Neural progenitor cell (in vitro differentiated cells): ENCODE results near the gene HMGN3. TPM values are rescaled to one million over a fixed set of nuclear protein-coding genes. Genes with fewer than 3 reads are reported as not detected.

Experiments
- DNase-seq: peaks from one replicate; pipeline ENCODE4 v3.0.0-alpha.2; 2016; ENCODE audit warnings: low spot score
- H2AFZ ChIP-seq: fragments of 200-600 bp; sonication (generic); replicated peaks from 2 replicates; pipeline ENCODE4 v1.6.1; 2016; ENCODE audit warnings: antibody characterized with exemption
- H3F3A ChIP-seq: fragments of 200-600 bp; sonication (generic); 2 replicates; pipeline ENCODE4 v1.6.1; 2016; ENCODE audit warnings: antibody characterized with exemption, low read depth
- H3K27ac ChIP-seq: fragments of 200-600 bp; sonication (generic); 2 replicates; pipeline ENCODE4 v1.5.1; 2016; ENCODE audit warnings: mild to moderate bottlenecking
- H3K27me3 ChIP-seq: fragments of 200-600 bp; sonication (generic); 2 replicates; pipeline ENCODE4 v1.6.1; 2016; ENCODE audit warnings: mild to moderate bottlenecking, moderate library complexity
- H3K36me3 ChIP-seq: fragments of 200-600 bp; sonication (generic); 2 replicates; pipeline ENCODE4 v1.5.1; 2016
- H3K4me1 ChIP-seq: fragments of 200-600 bp; sonication (generic); 2 replicates; pipeline ENCODE4 v1.6.1; 2016; ENCODE audit warnings: mixed run types
- H3K4me2 ChIP-seq: fragments of 200-600 bp; sonication (generic); 2 replicates; pipeline ENCODE4 v1.6.1; 2016
- H3K4me3 ChIP-seq: fragments of 200-600 bp; sonication (generic); 2 replicates; pipeline ENCODE4 v1.5.1; 2016
- H3K79me2 ChIP-seq: fragments of 200-600 bp; sonication (generic); 2 replicates; pipeline ENCODE4 v1.6.1; 2016; ENCODE audit warnings: low read depth
- H3K9ac ChIP-seq: fragments of 200-600 bp; sonication (generic); 2 replicates; pipeline ENCODE4 v1.6.1; 2016
- H3K9me3 ChIP-seq: fragments of 200-600 bp; sonication (generic); 2 replicates; pipeline ENCODE4 v1.5.1; 2016; ENCODE audit warnings: low read depth
- H4K20me1 ChIP-seq: fragments of 200-600 bp; sonication (generic); 2 replicates; pipeline ENCODE4 v1.6.1; 2016; ENCODE audit warnings: low read depth
- H3K27ac Mint-ChIP-seq: 3 replicates; pipeline ENCODE4 v1.8.0; 2021; ENCODE audit warnings: mixed read lengths
- H3K27me3 Mint-ChIP-seq: 2 replicates; pipeline ENCODE4 v1.8.0; 2022; ENCODE audit warnings: low read depth, mild to moderate bottlenecking, inconsistent platforms, moderate library complexity, mixed read lengths; ENCODE audit not compliant: insufficient read depth
- H3K36me3 Mint-ChIP-seq: 3 replicates; pipeline ENCODE4 v1.8.0; 2021; ENCODE audit warnings: mixed read lengths
- H3K4me1 Mint-ChIP-seq: 3 replicates; pipeline ENCODE4 v1.8.0; 2021; ENCODE audit warnings: mixed read lengths
- H3K4me3 Mint-ChIP-seq: 3 replicates; pipeline ENCODE4 v1.8.0; 2021; ENCODE audit warnings: mild to moderate bottlenecking, moderate library complexity, mixed read lengths
- H3K9me3 Mint-ChIP-seq: 3 replicates; pipeline ENCODE4 v1.8.0; 2020; ENCODE audit warnings: mixed read lengths
- EZH2 ChIP-seq: fragments of 200-600 bp; sonication (generic); IDR thresholded peaks from 2 replicates; pipeline ENCODE4 v1.6.1; 2017; ENCODE audit warnings: antibody characterized with exemption, mild to moderate bottlenecking, moderate library complexity
- EZH2phosphoT487 ChIP-seq: fragments of 200-600 bp; sonication (generic); IDR thresholded peaks from 2 replicates; pipeline ENCODE4 v1.6.1; 2017; ENCODE audit warnings: antibody characterized with exemption
- total RNA-seq: library from RNA; depleted of rRNA; stranded (reverse); fragments of >200 nt; gene quantifications from 2 replicates; pipeline ENCODE4 v1.2.3, GENCODE V29; 2015; ENCODE audit warnings: low replicate concordance
- TF ChIP-seq, protein P1 (sequence below): fragments of 200-600 bp; sonication (generic); IDR thresholded peaks from 2 replicates; pipeline ENCODE4 v1.5.1; 2017; ENCODE audit warnings: antibody characterized with exemption, mild to moderate bottlenecking

The HMGN3 gene
- total RNA-seq, 1 donor from 2014 or later = 308 TPM

DNA sequence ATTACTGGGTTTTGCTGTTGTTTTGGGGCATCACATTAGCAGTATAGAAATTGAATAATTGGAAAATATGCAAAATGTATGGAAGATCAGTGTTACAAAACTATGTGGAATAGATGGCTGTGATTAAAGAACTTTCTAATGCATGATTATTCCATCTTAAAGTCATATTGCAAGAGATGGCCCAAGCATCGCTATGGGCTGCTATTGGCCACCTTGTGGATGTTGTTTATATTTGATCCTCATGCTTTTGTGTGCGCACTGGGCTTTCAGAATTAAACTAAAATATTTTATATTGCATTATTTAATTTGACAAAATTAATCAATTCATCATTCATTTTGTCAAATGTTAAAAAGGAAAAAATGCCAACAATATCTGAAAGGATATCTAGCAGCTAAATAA lies 16.1 kb upstream of the HMGN3 start:
- TF ChIP-seq, protein P1, sequence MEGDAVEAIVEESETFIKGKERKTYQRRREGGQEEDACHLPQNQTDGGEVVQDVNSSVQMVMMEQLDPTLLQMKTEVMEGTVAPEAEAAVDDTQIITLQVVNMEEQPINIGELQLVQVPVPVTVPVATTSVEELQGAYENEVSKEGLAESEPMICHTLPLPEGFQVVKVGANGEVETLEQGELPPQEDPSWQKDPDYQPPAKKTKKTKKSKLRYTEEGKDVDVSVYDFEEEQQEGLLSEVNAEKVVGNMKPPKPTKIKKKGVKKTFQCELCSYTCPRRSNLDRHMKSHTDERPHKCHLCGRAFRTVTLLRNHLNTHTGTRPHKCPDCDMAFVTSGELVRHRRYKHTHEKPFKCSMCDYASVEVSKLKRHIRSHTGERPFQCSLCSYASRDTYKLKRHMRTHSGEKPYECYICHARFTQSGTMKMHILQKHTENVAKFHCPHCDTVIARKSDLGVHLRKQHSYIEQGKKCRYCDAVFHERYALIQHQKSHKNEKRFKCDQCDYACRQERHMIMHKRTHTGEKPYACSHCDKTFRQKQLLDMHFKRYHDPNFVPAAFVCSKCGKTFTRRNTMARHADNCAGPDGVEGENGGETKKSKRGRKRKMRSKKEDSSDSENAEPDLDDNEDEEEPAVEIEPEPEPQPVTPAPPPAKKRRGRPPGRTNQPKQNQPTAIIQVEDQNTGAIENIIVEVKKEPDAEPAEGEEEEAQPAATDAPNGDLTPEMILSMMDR = no peak
- no peak for TF ChIP-seq EZH2phosphoT487
- no peak for TF ChIP-seq EZH2
- Histone ChIP-seq H3K4me2 (no peak overlapping the region), H3F3A (no peaks in the 10 kb centered on the region), H4K20me1 (no peaks in the 10 kb centered on the region), H2AFZ (no peak overlapping the region), H3K4me1 (no peaks in the 10 kb centered on the region), H3K9me3 (peaks cover 4% of the 10 kb centered on the region), H3K79me2 (no peaks in the 10 kb centered on the region), H3K27me3 (no peaks in the 10 kb centered on the region), H3K36me3 (no peaks in the 10 kb centered on the region), H3K4me3 (no peak overlapping the region), H3K27ac (no peak overlapping the region), H3K9ac (no peak overlapping the region)
- H3K9me3 Mint-ChIP-seq = peaks cover 9% of the 10 kb centered on the region
- H3K27ac Mint-ChIP-seq = no peak overlapping the region
- no peaks in the 10 kb centered on the region for H3K36me3 Mint-ChIP-seq
- no peak overlapping the region for H3K4me3 Mint-ChIP-seq
- DNase-seq = no peak
- peaks cover 3% of the 10 kb centered on the region for H3K4me1 Mint-ChIP-seq
- H3K27me3 Mint-ChIP-seq = no peaks in the 10 kb centered on the region

- TF ChIP-seq, protein P1 = peak; percentile 30
- no peak for TF ChIP-seq EZH2phosphoT487
- no peak for TF ChIP-seq EZH2
- no peak overlapping the region for H3K27ac ChIP-seq
- H3K4me3 ChIP-seq = no peak overlapping the region
- Mint-ChIP-seq H3K4me1 (peaks cover 3% of the 10 kb centered on the region), H3K27ac (no peak overlapping the region), H3K27me3 (no peaks in the 10 kb centered on the region), H3K36me3 (no peaks in the 10 kb centered on the region), H3K9me3 (peaks cover 9% of the 10 kb centered on the region), H3K4me3 (no peak overlapping the region)
- no peaks in the 10 kb centered on the region for H3K27me3 ChIP-seq
- H3K4me2 ChIP-seq = no peak overlapping the region
- H4K20me1 ChIP-seq = no peaks in the 10 kb centered on the region
- H3K4me1 ChIP-seq = no peaks in the 10 kb centered on the region
- no peak overlapping the region for H3K9ac ChIP-seq
- H3F3A ChIP-seq = no peaks in the 10 kb centered on the region
- no peaks in the 10 kb centered on the region for H3K36me3 ChIP-seq
- H3K79me2 ChIP-seq = no peaks in the 10 kb centered on the region
- H2AFZ ChIP-seq = no peak overlapping the region
- peak; percentile 18 for DNase-seq
- peaks cover 4% of the 10 kb centered on the region for H3K9me3 ChIP-seq
Measured at GRCh38 chr6:79250107-79250514, 15.6 kb upstream of the HMGN3 start.

DNA sequence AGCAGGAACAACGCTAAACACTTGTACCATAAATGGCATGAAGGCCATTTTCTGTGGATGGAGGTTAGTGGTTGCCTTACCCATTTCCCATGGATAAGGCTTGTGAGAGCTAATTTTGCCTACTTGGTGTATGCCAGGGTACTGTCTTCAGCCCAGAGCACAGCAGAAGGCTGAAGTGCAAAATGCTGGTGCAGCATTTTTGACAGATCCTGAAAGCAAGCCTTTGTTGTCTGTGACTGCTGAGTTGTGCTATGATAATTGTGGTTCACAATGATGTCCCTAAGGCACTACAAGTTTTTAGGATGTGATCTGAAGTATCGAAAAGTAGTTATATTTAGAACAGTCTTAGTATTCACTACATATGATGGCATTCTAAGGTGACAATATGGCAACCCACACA lies 14.7 kb upstream of the HMGN3 start:
- no peak overlapping the region for H3K4me2 ChIP-seq
- no peaks in the 10 kb centered on the region for H3K27me3 ChIP-seq
- H4K20me1 ChIP-seq = no peaks in the 10 kb centered on the region
- H3K9me3 Mint-ChIP-seq = peaks cover 9% of the 10 kb centered on the region
- DNase-seq = no peak
- no peak overlapping the region for H3K4me3 Mint-ChIP-seq
- no peaks in the 10 kb centered on the region for H3K36me3 Mint-ChIP-seq
- H3K4me3 ChIP-seq = no peak overlapping the region
- no peaks in the 10 kb centered on the region for H3F3A ChIP-seq
- peaks cover 4% of the 10 kb centered on the region for H3K9me3 ChIP-seq
- H3K79me2 ChIP-seq = no peaks in the 10 kb centered on the region
- TF ChIP-seq, protein P1 = no peak
- no peak overlapping the region for H3K27ac ChIP-seq
- H3K4me1 ChIP-seq = no peaks in the 10 kb centered on the region
- no peak overlapping the region for H3K9ac ChIP-seq
- H3K27ac Mint-ChIP-seq = no peak overlapping the region
- H3K4me1 Mint-ChIP-seq = peaks cover 3% of the 10 kb centered on the region
- H3K36me3 ChIP-seq = no peaks in the 10 kb centered on the region
- no peak overlapping the region for H2AFZ ChIP-seq
- H3K27me3 Mint-ChIP-seq = no peaks in the 10 kb centered on the region

DNA sequence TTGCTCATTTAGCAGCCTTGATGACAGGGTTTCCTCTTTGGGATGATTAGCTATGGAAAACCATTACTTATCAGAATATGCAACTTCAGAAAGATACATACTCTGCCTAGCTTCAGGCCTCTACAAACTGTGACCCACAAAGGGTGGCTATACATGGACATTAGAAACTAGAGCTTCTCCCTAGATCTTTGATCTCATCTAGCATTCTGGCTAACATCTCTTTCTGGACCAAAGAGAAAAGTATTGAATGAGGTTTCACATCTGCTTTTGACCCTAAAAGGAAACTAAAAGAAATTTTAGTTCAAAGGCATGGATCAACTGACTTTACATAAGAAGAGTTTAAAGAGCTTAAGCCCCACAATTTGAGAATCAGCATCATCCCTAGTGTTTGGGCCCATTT lies 12.4 kb upstream of the HMGN3 start:
- Mint-ChIP-seq H3K27ac (no peak overlapping the region), H3K4me1 (peaks cover 3% of the 10 kb centered on the region), H3K4me3 (no peak overlapping the region), H3K36me3 (no peaks in the 10 kb centered on the region), H3K27me3 (no peaks in the 10 kb centered on the region), H3K9me3 (peaks cover 2% of the 10 kb centered on the region)
- no peak for DNase-seq
- Histone ChIP-seq H3K9me3 (peaks cover 4% of the 10 kb centered on the region), H3K4me3 (no peak overlapping the region), H3K27me3 (no peaks in the 10 kb centered on the region), H3F3A (no peaks in the 10 kb centered on the region), H3K27ac (no peak overlapping the region), H3K36me3 (no peaks in the 10 kb centered on the region), H3K4me1 (no peaks in the 10 kb centered on the region), H3K4me2 (no peak overlapping the region), H4K20me1 (no peaks in the 10 kb centered on the region), H3K79me2 (no peaks in the 10 kb centered on the region), H3K9ac (no peak overlapping the region), H2AFZ (no peak overlapping the region)
- TF ChIP-seq EZH2 (no peak), EZH2phosphoT487 (no peak)
- TF ChIP-seq, protein P1 = no peak
